Activated CD8-positive, alpha-beta T cell treated with anti-CD3 and anti-CD28 coated beads for 36 hours (primary cell): ENCODE measurements around the gene LATS1. TPM values are rescaled to one million over a fixed set of nuclear protein-coding genes. Genes with fewer than 3 reads are reported as not detected.
A peak's percentile ranks its signal among the peaks of the same experiment; 100 is the strongest.

ENCODE experiments used
- ATAC-seq: fragments of 200-7000 bp; cut with Tn5 transposase; one replicate; pipeline ENCODE4 v1.10.0; 2021; ENCODE audit warnings: mild to moderate bottlenecking, moderate library complexity
- CTCF ChIA-PET: fragments of 350-600 bp; sonication (Branson Sonifier 250); formaldehyde crosslinking; loops from one replicate; lab custom pipeline; 2021; ENCODE audit warnings: antibody characterized with exemption; lab: Charles Lee
- POLR2A ChIA-PET: fragments of 350-600 bp; sonication (Branson Sonifier 250); formaldehyde crosslinking; loops from one replicate; lab custom pipeline; 2021; ENCODE audit warnings: antibody characterized with exemption; lab: Charles Lee
- DNase-seq: peaks from one replicate; pipeline ENCODE4 v3.0.0-alpha.2; 2020
- H3K27ac Mint-ChIP-seq: one replicate; pipeline ENCODE4 v1.8.0; 2021; ENCODE audit warnings: mild to moderate bottlenecking, mixed read lengths
- H3K27me3 Mint-ChIP-seq: one replicate; pipeline ENCODE4 v1.8.0; 2021; ENCODE audit warnings: mixed read lengths
- H3K36me3 Mint-ChIP-seq: one replicate; pipeline ENCODE4 v1.8.0; 2021; ENCODE audit warnings: low read depth, mixed read lengths
- H3K4me1 Mint-ChIP-seq: one replicate; pipeline ENCODE4 v1.8.0; 2021; ENCODE audit warnings: low read depth, mixed read lengths
- H3K4me3 Mint-ChIP-seq: one replicate; pipeline ENCODE4 v1.8.0; 2021; ENCODE audit warnings: mild to moderate bottlenecking, moderate library complexity, mixed read lengths
- H3K9me3 Mint-ChIP-seq: one replicate; pipeline ENCODE4 v1.8.0; 2021; ENCODE audit warnings: mixed read lengths
- intact Hi-C: fragments of 100-400 bp; cut with micrococcal nuclease; formaldehyde crosslinking; loops from one replicate; pipeline ENCODE4 v1.10.0; 2022
- total RNA-seq, 2 experiments: library from RNA; stranded (reverse); gene quantifications; one replicate each; pipeline ENCODE4 v1.2.3, GENCODE V29; 2021
- TF ChIP-seq, protein P1 (sequence below): fragments of 200-600 bp; IDR thresholded peaks from one replicate; pipeline ENCODE4 v1.8.0; 2022; ENCODE audit warnings: antibody characterized with exemption, mild to moderate bottlenecking

The LATS1 gene
- total RNA-seq, 2 experiments from 2014 or later = 21.1 to 21.2 TPM

DNA sequence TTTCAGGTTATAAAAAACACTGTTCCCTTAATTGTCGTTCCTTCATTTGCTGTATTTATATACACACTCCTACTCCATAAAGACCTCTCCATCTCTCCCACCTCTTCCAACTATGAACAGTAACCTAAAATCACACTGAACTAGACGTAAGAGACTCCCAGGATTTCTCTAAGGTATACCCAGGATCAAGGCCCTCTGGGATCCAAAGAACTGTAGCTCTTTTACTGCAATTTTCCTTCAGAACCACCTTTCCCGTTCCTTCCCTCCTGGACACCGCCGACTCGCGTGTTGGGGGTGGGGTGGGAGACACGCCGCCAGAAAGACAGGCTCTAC lies 680 bp downstream of the LATS1 start:
- intact Hi-C loops = no loop called here
- Mint-ChIP-seq H3K36me3 (peaks cover 20% of the 10 kb centered on the region), H3K9me3 (no peaks in the 10 kb centered on the region), H3K27ac (peak overlapping the region; percentile 84), H3K27me3 (no peaks in the 10 kb centered on the region), H3K4me3 (peak overlapping the region; percentile 92), H3K4me1 (peaks cover 24% of the 10 kb centered on the region)
- TF ChIP-seq, protein P1, sequence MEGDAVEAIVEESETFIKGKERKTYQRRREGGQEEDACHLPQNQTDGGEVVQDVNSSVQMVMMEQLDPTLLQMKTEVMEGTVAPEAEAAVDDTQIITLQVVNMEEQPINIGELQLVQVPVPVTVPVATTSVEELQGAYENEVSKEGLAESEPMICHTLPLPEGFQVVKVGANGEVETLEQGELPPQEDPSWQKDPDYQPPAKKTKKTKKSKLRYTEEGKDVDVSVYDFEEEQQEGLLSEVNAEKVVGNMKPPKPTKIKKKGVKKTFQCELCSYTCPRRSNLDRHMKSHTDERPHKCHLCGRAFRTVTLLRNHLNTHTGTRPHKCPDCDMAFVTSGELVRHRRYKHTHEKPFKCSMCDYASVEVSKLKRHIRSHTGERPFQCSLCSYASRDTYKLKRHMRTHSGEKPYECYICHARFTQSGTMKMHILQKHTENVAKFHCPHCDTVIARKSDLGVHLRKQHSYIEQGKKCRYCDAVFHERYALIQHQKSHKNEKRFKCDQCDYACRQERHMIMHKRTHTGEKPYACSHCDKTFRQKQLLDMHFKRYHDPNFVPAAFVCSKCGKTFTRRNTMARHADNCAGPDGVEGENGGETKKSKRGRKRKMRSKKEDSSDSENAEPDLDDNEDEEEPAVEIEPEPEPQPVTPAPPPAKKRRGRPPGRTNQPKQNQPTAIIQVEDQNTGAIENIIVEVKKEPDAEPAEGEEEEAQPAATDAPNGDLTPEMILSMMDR = no peak
- ATAC-seq = no peak
- POLR2A ChIA-PET = interaction anchor here (0.9 to 4.6 kb wide), 8 partner anchors 13 to 151 kb away, joined by 3 to 45 read pairs (median 5); partner anchors contain the start of genes GINM1, NUP43 and PCMT1
- CTCF ChIA-PET = interaction anchor here (1.2 kb wide), 1 partner anchor 171 kb away, joined by 3 read pairs; the partner anchor contains the start of gene PPIL4
- DNase-seq = no peak

DNA sequence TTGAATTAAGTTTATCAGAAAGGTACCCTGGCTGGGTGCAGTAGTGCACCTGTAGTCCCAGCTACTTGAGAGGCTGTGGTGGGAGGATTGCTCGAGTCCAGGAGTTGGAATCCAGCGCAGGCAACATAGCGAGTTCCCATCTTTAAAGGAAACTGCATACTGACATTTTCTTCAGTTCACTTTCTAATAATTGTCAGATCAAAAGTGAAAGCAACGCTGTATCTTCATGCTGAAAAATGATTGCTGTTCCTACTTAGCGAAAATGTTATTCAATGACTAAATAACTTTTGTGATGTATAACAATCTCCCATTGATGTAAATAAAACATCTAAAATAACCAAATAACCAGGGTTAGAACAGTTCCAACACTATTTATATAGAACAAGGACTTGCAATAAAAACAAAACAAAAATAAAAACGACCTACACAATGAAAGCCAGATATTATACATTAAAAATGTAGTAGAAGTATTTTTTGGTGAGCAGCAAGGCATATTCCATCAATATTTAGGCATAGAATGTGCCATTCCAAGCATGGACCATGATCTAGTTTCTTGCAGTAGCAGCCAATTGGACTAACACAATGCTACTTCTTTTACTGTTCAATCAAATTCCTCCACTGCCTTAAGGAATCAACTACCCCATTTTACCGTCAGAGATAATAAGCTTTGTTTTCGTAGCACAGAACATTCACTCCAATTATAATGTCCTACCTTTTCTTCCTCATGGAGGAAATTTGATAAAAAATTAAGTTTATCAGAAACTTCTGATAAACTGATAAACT lies 1.5 kb downstream of the LATS1 start:
- POLR2A ChIA-PET = interaction anchor here (0.9 to 4.6 kb wide), 5 partner anchors 13 to 150 kb away, joined by 3 to 45 read pairs (median 3); partner anchors contain the start of genes GINM1, NUP43 and PCMT1
- TF ChIP-seq, protein P1 = no peak
- Mint-ChIP-seq H3K4me1 (peaks cover 29% of the 10 kb centered on the region), H3K36me3 (peaks cover 21% of the 10 kb centered on the region), H3K4me3 (peak overlapping the region; percentile 92), H3K27me3 (no peaks in the 10 kb centered on the region), H3K27ac (peak overlapping the region; percentile 84), H3K9me3 (no peaks in the 10 kb centered on the region)
- ATAC-seq (no peak), DNase-seq (no peak)
- intact Hi-C loops = no loop called here
- CTCF ChIA-PET = no interaction called here

DNA sequence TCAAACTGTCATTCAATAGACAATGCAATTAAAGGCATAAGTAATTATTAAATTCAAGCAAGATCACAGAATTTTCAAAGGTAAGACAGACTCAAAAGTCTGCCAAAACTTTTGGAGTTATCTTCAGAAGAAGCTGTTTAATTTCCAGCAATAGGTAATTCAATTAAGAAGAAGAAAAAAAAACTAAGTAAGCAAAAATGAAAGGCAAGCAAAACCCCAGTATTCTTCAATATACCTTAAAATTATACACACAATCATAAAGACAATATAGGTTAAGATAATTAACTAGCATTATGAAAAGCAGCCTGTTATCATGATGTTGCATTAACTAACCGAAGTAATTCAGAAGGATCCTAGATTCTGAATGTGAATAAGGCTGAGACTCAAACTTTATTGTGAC lies 3.5 kb downstream of the LATS1 start:
- peaks cover 18% of the 10 kb centered on the region for H3K36me3 Mint-ChIP-seq
- H3K4me3 Mint-ChIP-seq = no peak overlapping the region
- H3K9me3 Mint-ChIP-seq = no peaks in the 10 kb centered on the region
- no peaks in the 10 kb centered on the region for H3K27me3 Mint-ChIP-seq
- ATAC-seq = no peak
- CTCF ChIA-PET = interaction anchor here (1.2 kb wide), 1 partner anchor 17 kb away, joined by 3 read pairs; no protein-coding TSS in a partner anchor
- intact Hi-C loops = no loop called here
- no peak for DNase-seq
- H3K27ac Mint-ChIP-seq = no peak overlapping the region
- peaks cover 42% of the 10 kb centered on the region for H3K4me1 Mint-ChIP-seq
- TF ChIP-seq, protein P1 = no peak
- POLR2A ChIA-PET = interaction anchor here (0.7 to 1.0 kb wide), 2 partner anchors 53 to 154 kb away, joined by 3 read pairs; no protein-coding TSS in a partner anchor

DNA sequence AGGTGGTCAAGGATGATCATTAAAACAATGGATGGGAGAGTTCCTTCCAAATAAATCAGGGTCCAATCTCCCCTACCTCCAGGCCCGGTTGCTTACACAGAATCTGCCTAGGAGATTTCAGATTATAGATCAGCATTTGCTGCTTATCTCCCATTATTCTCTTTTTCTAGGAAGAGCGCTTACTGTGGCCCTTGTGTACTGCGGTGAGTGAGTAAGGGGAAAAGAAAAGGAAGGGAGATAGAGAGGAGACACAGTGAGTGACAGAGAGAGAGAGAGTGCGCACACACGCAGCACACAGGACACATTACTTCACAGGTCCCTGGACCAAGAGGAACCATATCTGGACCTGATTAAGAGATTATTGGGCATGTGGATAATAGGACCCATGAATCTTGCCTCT lies 6.2 kb downstream of the LATS1 start:
- H3K36me3 Mint-ChIP-seq = peaks cover 13% of the 10 kb centered on the region
- intact Hi-C loops = no loop called here
- no peaks in the 10 kb centered on the region for H3K9me3 Mint-ChIP-seq
- POLR2A ChIA-PET = no interaction called here
- H3K27ac Mint-ChIP-seq = no peak overlapping the region
- H3K4me1 Mint-ChIP-seq = peaks cover 53% of the 10 kb centered on the region
- no peaks in the 10 kb centered on the region for H3K27me3 Mint-ChIP-seq
- CTCF ChIA-PET = no interaction called here
- no peak for DNase-seq
- H3K4me3 Mint-ChIP-seq = no peak overlapping the region
- TF ChIP-seq, protein P1 = no peak
- no peak for ATAC-seq

DNA sequence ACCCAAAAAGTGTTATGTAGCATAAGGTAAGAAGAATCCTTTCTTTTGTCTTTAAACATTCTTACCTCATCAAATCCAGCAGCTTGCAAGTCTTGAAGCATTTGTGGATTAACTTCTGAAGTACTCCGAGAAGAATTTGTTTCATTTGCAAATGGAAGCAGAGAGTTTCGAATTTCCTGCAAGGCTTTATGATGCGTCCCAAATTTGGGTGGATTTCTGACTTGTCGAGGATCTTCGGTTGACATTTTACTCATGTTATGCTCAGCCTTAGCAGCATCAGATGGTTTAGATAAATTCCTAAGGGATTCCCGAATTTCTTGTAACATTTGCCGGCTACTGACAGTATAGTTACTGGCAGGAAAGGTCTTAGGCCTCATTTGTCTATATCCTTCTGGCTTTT lies 16.2 kb downstream of the LATS1 start:
- intact Hi-C loops = no loop called here
- ChIA-PET POLR2A (no interaction called here), CTCF (interaction anchor here (0.7 kb wide), 1 partner anchor 23 kb away, joined by 3 read pairs; no protein-coding TSS in a partner anchor)
- TF ChIP-seq, protein P1 = no peak
- Mint-ChIP-seq H3K4me3 (no peak overlapping the region), H3K27ac (no peak overlapping the region), H3K27me3 (no peaks in the 10 kb centered on the region), H3K4me1 (peaks cover 41% of the 10 kb centered on the region), H3K36me3 (peaks cover 16% of the 10 kb centered on the region), H3K9me3 (no peaks in the 10 kb centered on the region)
- ATAC-seq (no peak), DNase-seq (no peak)
